PC-9 (cell line): Measurements from ENCODE around the gene DACT3. TPM values are rescaled to one million over a fixed set of nuclear protein-coding genes. Genes with fewer than 3 reads are reported as not detected.

Experiments
- BruUV-seq: library from RNA; stranded (reverse); fragments of 400-500 nt; replicated peaks from 2 replicates; lab custom pipeline; 2021; lab: Mats Ljungman, UMichigan
- CTCF ChIA-PET: fragments of 300-600 bp; sonication (Branson Sonifier 250); formaldehyde crosslinking; loops from one replicate; lab custom pipeline; 2022; ENCODE audit warnings: antibody characterized with exemption; lab: Charles Lee
- POLR2A ChIA-PET: fragments of 300-600 bp; sonication (Branson Sonifier 250); formaldehyde crosslinking; loops from one replicate; lab custom pipeline; 2022; ENCODE audit warnings: antibody characterized with exemption; ENCODE audit not compliant: unreplicated experiment; lab: Charles Lee
- DNase-seq, 2 experiments: peaks; one replicate each; pipeline versions ENCODE4 v3.0.0 to v3.0.0-alpha.2; 2015 to 2022; ENCODE audit warnings: mixed read lengths in 1 of 2
- H2AFZ ChIP-seq: fragments of 200-600 bp; sonication (generic); 2 replicates; pipeline ENCODE4 v1.8.1; 2017; ENCODE audit warnings: antibody characterized with exemption
- H3F3A ChIP-seq: fragments of 200-600 bp; sonication (generic); 2 replicates; pipeline ENCODE4 v1.8.1; 2017; ENCODE audit warnings: antibody characterized with exemption, mild to moderate bottlenecking, low read depth; ENCODE audit not compliant: insufficient read depth
- H3K27ac ChIP-seq: fragments of 200-600 bp; sonication (generic); 2 replicates; pipeline ENCODE4 v1.6.1; 2016; ENCODE audit warnings: mixed run types
- H3K27me3 ChIP-seq: fragments of 200-600 bp; sonication (generic); 2 replicates; pipeline ENCODE4 v1.6.1; 2016; ENCODE audit warnings: low read depth, mixed run types; ENCODE audit not compliant: insufficient read depth
- H3K36me3 ChIP-seq: fragments of 200-600 bp; sonication (generic); 2 replicates; pipeline ENCODE4 v1.6.1; 2016; ENCODE audit warnings: low read depth, mixed run types
- H3K4me1 ChIP-seq: fragments of 200-600 bp; sonication (generic); replicated peaks from 2 replicates; pipeline ENCODE4 v1.6.1; 2016; ENCODE audit warnings: mixed run types; ENCODE audit not compliant: insufficient read depth
- H3K4me2 ChIP-seq: fragments of 200-600 bp; sonication (generic); 2 replicates; pipeline ENCODE4 v1.6.1; 2017; ENCODE audit warnings: mixed run types
- H3K4me3 ChIP-seq: fragments of 200-600 bp; sonication (generic); 2 replicates; pipeline ENCODE4 v1.6.1; 2016; ENCODE audit warnings: mixed run types
- H3K79me2 ChIP-seq: fragments of 200-600 bp; sonication (generic); 2 replicates; pipeline ENCODE4 v1.6.1; 2017; ENCODE audit warnings: low read depth, mixed run types
- H3K9me2 ChIP-seq: fragments of 200-600 bp; sonication (generic); 2 replicates; pipeline ENCODE4 v1.8.1; 2017; ENCODE audit warnings: mild to moderate bottlenecking; ENCODE audit not compliant: insufficient read depth
- H3K9me3 ChIP-seq: fragments of 200-600 bp; sonication (generic); 2 replicates; pipeline ENCODE4 v1.8.1; 2016; ENCODE audit warnings: low read depth; ENCODE audit not compliant: insufficient read depth
- H4K20me1 ChIP-seq: fragments of 200-600 bp; sonication (generic); 2 replicates; pipeline ENCODE4 v1.8.1; 2017; ENCODE audit not compliant: insufficient read depth
- EZH2 ChIP-seq: fragments of 200-600 bp; sonication (generic); IDR thresholded peaks from 2 replicates; pipeline ENCODE4 v1.8.0; 2017; ENCODE audit warnings: antibody characterized with exemption, low read depth
- intact Hi-C: fragments of 100-400 bp; cut with micrococcal nuclease; formaldehyde crosslinking; loops from one replicate; pipeline ENCODE4 v1.10.0; 2022; ENCODE audit not compliant: unreplicated experiment
- total RNA-seq: library from RNA; stranded (reverse); gene quantifications from 2 replicates; pipeline ENCODE4 v1.2.3, GENCODE V29; 2021
- TF ChIP-seq, protein P1 (sequence below): fragments of 200-600 bp; sonication (generic); conservative IDR thresholded peaks from 2 replicates; pipeline ENCODE4 v1.6.1; 2017; ENCODE audit warnings: mixed run types, antibody characterized with exemption, mild to moderate bottlenecking, moderate library complexity

The DACT3 gene
- total RNA-seq, 1 experiment from 2014 or later = 0.13 TPM

DNA sequence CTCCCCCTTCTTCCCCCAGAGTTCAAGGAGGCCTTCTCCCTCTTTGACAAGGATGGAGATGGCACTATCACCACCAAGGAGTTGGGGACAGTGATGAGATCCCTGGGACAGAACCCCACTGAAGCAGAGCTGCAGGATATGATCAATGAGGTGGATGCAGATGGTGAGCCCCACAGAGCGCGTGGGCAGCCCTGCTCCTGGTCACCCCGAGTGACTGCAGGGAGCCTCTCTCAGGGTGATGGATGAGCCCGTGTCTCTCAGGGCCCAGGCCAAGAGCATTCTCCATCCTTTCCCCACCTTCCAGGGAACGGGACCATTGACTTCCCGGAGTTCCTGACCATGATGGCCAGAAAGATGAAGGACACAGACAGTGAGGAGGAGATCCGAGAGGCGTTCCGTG, 52.8 kb downstream of the DACT3 start:
- H3K27me3 ChIP-seq = no peaks in the 10 kb centered on the region
- H3K4me3 ChIP-seq = no peak overlapping the region
- POLR2A ChIA-PET = no interaction called here
- BruUV-seq = no TSS peak
- no peak for TF ChIP-seq EZH2
- TF ChIP-seq, protein P1, sequence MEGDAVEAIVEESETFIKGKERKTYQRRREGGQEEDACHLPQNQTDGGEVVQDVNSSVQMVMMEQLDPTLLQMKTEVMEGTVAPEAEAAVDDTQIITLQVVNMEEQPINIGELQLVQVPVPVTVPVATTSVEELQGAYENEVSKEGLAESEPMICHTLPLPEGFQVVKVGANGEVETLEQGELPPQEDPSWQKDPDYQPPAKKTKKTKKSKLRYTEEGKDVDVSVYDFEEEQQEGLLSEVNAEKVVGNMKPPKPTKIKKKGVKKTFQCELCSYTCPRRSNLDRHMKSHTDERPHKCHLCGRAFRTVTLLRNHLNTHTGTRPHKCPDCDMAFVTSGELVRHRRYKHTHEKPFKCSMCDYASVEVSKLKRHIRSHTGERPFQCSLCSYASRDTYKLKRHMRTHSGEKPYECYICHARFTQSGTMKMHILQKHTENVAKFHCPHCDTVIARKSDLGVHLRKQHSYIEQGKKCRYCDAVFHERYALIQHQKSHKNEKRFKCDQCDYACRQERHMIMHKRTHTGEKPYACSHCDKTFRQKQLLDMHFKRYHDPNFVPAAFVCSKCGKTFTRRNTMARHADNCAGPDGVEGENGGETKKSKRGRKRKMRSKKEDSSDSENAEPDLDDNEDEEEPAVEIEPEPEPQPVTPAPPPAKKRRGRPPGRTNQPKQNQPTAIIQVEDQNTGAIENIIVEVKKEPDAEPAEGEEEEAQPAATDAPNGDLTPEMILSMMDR = no peak
- H4K20me1 ChIP-seq = no peaks in the 10 kb centered on the region
- H3K9me3 ChIP-seq = no peaks in the 10 kb centered on the region
- no peak overlapping the region for H3K4me2 ChIP-seq
- H3K36me3 ChIP-seq = peaks cover 18% of the 10 kb centered on the region; the same call in 1 of the 2 replicates
- no peak for DNase-seq
- no peak overlapping the region for H2AFZ ChIP-seq
- peaks cover 12% of the 10 kb centered on the region; the same call in 1 of the 2 replicates for H3F3A ChIP-seq
- CTCF ChIA-PET = no interaction called here
- no peak overlapping the region for H3K27ac ChIP-seq
- H3K9me2 ChIP-seq = no peaks in the 10 kb centered on the region
- intact Hi-C loops = no loop called here
- peaks cover 15% of the 10 kb centered on the region for H3K79me2 ChIP-seq
- no peaks in the 10 kb centered on the region for H3K4me1 ChIP-seq

DNA sequence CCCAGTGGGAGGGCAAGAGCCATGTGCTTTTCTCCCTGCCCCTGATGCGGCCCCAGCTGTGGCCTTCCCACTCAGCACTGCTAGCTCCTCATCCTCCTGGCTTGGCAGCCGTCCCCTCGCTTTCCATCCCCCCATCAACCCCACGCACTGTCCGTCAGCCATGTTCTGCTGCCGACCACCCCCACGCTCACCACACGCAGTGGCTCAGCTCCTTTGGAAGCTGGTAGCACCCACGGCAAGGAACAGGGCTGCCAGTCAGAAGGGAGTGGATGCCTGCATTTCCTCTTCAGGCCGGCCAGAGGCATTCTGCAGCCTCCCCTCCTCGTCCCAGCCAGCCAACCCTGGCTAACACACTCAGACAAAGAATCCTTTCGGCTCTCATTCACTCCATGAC, 53.5 kb downstream of the DACT3 start:
- Histone ChIP-seq H3K9me2 (no peaks in the 10 kb centered on the region), H3K4me3 (no peak overlapping the region), H3K9me3 (no peaks in the 10 kb centered on the region), H3K4me1 (peaks cover 7% of the 10 kb centered on the region; the same call in 1 of the 2 replicates), H4K20me1 (no peaks in the 10 kb centered on the region), H3K79me2 (peaks cover 23% of the 10 kb centered on the region), H3F3A (peaks cover 11% of the 10 kb centered on the region; the same call in 1 of the 2 replicates), H3K27ac (no peak overlapping the region), H3K27me3 (no peaks in the 10 kb centered on the region), H2AFZ (no peak overlapping the region), H3K36me3 (peaks cover 18% of the 10 kb centered on the region; the same call in 1 of the 2 replicates), H3K4me2 (no peak overlapping the region)
- intact Hi-C loops = no loop called here
- TF ChIP-seq EZH2 = no peak
- TF ChIP-seq, protein P1 = no peak
- POLR2A ChIA-PET = interaction anchor here (0.6 kb wide), 1 partner anchor 992 kb away, joined by 4 read pairs; no protein-coding TSS in a partner anchor
- no peak for DNase-seq
- CTCF ChIA-PET = no interaction called here
- BruUV-seq = no TSS peak

DNA sequence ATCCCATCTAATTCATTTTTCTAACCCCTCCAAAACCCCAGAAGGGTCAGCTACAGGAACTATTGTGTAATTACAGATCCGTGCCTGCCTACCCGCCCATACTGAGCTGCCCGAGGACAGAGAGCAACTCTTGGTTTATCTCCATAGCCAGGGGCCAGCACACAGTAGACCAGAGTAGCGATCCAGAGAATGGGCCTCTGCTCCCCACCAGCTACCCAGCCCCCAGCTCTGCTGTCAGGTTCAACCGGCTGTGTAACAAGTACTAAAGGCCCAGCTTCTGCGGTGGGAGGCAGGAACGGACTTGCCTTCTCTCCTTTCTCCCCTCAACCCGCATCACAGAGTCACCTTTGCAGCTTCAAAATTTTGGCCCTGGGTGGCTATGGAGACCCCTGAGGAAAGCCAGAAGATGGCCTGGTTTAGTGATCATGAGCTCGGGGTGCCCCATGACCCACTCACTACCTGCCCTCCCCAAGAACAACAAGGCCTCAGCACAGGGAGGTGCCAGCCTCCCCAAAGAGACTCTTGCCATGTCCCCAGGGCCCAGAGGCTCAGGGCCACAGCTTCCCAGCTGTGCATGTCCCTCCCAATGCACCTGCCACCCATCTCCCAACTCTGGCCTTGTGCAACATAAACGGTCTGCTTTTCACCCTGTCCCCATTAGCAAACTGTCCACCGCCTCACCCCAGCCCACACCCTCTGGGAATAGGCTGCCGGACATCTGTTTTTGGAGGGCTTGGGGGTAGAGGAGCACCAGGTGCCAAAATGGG, 54.1 kb downstream of the DACT3 start:
- Histone ChIP-seq H3K4me3 (no peak overlapping the region), H3K79me2 (peaks cover 29% of the 10 kb centered on the region), H3K27me3 (no peaks in the 10 kb centered on the region), H2AFZ (no peak overlapping the region), H3K4me1 (peaks cover 12% of the 10 kb centered on the region; the same call in 1 of the 2 replicates), H3K36me3 (peaks cover 18% of the 10 kb centered on the region; the same call in 1 of the 2 replicates), H3F3A (peaks cover 8% of the 10 kb centered on the region; the same call in 1 of the 2 replicates), H3K4me2 (no peak overlapping the region), H3K9me3 (no peaks in the 10 kb centered on the region), H4K20me1 (no peaks in the 10 kb centered on the region), H3K27ac (no peak overlapping the region), H3K9me2 (no peaks in the 10 kb centered on the region)
- CTCF ChIA-PET = no interaction called here
- TF ChIP-seq, protein P1 = no peak
- no peak for TF ChIP-seq EZH2
- DNase-seq = no peak
- intact Hi-C loops = no loop called here
- BruUV-seq = no TSS peak
- POLR2A ChIA-PET = interaction anchor here (0.6 to 0.7 kb wide), 2 partner anchors 54 to 991 kb away, joined by 3 to 4 read pairs; partner anchors contain the start of gene DACT3
